HG02981 (cell line): ENCODE results near the gene ZNF414.

Experiments used
- ATAC-seq: cut with Tn5 transposase; IDR thresholded peaks from one replicate; pipeline ENCODE4 v1.9.1; 2021; ENCODE audit warnings: mild to moderate bottlenecking, moderate library complexity; ENCODE audit not compliant: unreplicated experiment

ZNF414 gene

DNA sequence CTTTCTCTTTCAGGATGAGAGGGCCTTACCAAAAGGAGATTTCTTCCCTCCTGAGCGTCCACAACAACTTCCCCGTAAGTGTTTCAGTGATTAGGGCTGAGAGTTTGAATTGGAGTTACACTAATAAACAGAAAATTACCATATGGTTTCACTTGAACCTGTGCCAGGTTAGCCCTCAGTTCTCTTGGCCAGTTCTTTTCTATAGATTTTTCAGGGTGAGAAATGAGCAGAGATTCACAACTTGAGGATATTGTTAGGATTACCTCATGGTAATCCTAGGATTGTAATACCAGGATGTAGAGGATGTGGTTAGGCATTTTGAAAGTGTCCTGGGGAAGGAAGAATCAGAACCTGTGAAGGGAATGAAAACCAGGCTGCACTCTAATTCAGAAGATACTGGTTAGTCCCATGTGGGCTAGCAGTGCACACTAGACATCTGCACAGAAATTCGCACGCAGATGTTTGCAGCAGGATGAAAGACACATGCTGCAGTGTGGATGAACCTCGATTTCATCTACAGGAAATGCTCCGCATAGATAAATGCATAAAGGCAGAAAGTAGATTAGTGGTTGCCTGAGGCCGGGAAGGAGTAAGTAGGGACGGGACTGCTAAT lies 45.1 kb downstream of the ZNF414 start:
- no peak for ATAC-seq

GRCh38 chr19:8468124-8468523 lies 45.8 kb downstream of the ZNF414 start:
- no peak for ATAC-seq

- ATAC-seq, result no peak
Observed at GRCh38 chr19:8466018-8466417, 47.9 kb downstream of the ZNF414 start.

GRCh38 chr19:8463365-8463764 lies 50.6 kb downstream of the ZNF414 start:
- no peak for ATAC-seq

GRCh38 chr19:8462571-8462970 lies 51.4 kb downstream of the ZNF414 start:
- no peak for ATAC-seq

- ATAC-seq, result no peak
Observed at GRCh38 chr19:8461891-8462290, 52.1 kb downstream of the ZNF414 start.

GRCh38 chr19:8461376-8461775 lies 52.6 kb downstream of the ZNF414 start:
- ATAC-seq, result no peak

- no peak for ATAC-seq
Observed at GRCh38 chr19:8460516-8461298, 53.3 kb downstream of the ZNF414 start.
